DMS153 (cell line): ENCODE results near the gene SGF29.
A peak's percentile ranks its signal among the peaks of the same experiment; 100 is the strongest.
"Not testable (repeated sequence)": the region's sequence is repeated elsewhere in the genome, so short reads cannot be mapped to it uniquely, and the experiment has no call there.

Experiments
- DNase-seq: peaks from one replicate; lab custom pipeline; 2025; lab: John Stamatoyannopoulos, UW

Gene SGF29

DNA sequence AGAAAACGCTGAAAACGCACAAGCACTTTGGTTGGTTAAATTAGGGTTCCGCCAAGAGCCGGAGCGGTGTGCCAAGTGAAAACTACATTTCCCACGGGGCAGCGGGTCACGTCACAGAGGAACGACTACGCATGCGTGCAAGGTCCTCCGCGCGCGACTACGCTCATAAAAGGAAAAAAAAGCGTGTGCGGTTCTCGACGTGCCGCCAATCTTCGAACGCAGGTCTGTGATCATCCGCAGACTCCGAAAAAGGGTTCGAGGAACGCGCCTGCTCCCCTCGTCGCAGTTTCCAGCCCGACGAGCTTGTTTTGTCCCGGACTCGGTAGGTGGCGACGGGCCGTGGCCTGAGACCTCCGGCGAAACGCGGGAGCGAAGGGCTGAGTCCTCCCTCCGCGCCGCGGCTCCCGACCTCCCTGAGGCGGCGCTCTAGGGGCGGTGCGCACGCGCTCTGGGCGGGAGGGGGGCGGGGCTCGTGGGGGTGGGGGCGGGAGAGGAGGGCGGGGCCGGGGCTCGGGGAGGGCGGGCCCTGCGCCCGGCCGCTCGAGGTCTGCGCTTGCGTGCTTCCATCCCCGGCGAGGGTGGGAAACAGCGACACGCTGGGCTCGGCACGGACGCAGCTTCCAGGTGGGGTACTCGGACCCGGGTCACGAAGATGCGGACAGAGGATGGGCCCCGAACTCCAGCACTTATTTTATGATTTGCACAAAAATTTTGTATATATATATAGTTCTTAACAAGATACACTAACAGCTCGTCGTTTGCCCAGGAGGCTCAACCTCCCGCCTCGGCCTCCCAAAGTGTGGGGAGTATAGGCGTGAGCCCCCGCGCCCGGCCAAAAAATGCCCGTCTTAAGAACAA is at the start of gene SGF29:
TSS of gene SGF29 (plus strand) at position 145 of the 858 bp plus-strand sequence. CDS start 27,150 bp downstream, outside the sequence.
- DNase-seq = peak; percentile 76

DNA sequence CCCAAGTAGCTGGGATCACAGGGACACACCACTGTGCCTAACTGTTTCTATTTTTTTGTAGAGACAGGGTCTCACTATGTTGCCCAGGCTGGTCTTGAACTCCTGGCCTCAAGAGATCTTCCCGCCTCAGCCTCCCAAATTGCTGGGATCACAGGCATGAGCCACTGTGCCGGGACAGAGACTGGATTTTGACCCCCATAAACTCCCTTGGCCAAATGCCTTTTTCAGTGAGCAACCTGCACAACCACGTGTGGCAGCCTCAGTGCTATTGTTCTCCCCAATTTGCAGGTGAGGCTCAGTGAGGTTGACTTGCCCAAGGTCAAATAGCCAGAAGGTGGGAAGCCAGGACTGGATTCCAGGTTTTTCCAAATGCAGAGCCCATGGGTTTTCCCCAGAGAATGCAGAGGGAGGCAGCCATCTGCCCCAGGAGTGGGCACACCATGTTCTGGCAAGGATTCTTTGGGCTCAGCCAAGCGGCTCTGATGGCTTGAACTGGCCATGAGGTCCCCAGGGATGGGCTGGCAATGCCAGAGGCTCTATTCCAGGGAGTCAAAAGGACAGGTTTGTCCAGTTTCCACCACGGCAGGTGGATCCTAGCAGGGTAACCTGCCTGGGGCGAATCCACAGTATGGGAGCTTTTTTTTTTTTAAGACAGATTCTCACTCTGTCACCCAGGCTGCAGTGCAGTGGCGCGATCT is 48.9 kb upstream of the SGF29 start:
- DNase-seq = peak; percentile 26

DNA sequence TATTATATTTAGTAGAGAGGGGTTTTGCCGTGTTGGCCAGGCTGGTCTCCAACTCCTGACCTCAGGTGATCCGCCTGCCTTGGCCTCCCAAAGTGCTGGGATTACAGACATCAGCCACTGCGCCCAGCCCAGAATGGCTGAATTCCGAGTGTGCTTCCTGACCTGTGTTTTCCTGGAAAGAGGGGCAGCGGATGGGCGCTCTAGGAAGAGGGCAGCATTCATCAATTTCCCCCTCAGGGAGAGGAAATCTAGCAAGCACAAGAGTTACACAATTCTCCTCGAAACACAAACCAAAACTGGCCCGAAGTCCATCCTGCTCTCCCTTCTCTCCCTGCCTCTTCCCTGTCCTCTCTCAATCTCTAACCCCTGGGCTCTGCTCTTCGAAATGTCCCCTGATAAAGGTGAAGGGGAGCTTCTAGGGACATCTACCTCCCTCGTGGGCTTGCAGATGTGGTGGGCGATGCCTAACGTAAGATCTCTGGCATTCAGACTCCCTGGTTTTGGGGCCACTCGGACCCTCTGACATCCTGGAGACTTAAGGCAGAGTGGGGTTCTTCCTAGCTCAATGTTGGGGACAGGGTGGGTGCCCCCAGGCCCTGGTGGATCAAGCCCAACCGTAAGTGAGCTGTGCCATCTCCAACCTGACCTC is 48.1 kb upstream of the SGF29 start:
- DNase-seq = no peak

DNA sequence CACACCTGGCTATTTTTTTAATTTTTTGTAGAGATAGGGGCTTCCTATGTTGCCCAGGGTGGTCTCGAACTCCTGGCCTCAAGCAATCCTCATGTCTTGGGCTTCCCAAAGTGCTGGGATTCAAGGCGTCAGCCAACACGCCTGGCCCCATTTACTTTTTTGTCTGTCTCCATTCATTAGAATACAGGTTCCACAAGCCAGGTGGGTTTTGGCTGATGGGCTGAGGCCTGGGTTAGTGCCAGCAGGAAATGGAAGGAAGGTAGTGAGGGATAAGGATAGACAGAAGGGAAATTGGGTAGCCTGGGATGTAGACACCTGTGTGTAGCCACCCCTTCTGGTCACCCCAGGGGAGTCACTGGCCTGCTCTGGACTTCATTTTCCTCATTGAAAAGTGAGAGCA is 42.7 kb upstream of the SGF29 start:
- DNase-seq = no peak

DNA sequence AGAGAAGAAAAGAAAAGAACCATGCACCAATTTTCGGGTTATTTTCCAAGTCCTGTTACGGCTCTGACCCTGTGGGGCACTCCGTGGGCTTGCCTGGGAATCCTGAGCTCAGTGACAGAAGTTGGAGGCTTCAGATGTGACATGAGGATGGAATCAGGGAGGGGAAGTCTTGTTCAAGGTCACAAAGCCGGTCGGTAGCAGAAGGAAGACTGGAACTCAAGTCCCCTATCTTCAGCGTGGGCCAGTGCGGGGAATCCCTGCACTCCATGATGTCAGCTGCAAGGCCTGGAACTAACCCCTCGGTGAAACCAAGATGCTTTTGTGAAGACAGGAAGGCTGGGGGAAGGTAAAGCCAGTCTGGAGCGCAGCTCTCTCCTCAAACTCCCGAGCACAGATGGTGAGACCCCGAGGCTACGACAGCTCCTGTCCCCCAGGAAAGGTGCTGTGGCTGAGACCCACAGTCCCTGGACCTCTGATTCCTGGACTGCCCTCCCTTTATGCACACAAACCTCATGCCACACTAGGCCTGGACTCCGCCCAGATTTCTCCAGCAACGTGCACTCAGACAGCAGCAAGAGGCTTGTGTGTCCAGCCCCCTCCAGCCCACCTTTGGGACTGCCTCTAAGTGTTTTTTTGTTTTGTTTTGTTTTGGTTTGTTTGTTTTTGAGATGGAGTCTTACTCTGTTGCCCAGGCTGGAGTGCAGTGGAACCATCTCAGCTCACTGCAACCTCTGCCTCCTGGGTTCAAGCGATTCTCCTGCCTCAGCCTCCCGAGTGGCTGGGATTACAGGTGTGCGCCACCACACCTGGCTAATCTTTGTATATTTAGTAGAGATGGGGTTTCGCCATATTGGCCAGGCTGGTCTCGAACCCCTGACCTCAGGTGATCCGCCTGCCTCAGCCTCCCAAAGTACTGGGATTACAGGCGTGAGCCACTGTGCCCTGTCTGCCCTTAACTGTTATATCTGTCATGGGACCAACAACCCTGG is 41.6 kb upstream of the SGF29 start:
- DNase-seq = no peak

DNA sequence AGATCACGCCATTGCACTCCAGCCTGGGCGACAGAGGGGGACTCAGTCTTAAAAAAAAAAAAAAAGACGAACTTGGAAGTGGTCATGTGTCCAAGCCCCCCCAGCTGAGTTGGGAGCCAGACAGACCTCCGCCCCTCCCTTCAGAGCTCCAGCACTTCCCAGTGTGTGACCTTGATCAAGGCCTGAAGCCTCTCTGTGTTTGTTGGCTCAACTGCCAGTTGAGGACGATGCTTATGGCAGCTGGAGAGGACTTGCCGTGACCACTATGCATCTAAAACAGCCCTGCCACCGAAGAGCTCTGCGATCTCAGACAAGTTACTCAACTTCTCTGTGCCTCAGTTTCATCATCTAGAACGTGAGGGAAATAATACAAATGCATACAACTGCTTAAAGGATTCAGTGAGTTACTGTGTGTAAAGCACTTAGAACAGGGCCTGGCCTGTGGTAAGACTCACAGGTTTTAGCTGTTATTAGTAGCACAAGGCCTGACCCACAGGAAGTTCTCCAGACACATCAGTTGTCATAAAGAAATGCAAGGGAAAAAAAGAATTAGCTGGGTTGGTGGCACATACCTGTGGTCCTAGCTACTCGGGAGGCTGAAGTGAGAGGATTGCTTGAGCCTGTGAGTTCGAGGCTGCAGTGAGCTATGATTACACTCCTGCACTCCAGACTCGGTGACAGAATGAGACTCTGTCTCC is 40.1 kb upstream of the SGF29 start:
- no peak for DNase-seq

DNA sequence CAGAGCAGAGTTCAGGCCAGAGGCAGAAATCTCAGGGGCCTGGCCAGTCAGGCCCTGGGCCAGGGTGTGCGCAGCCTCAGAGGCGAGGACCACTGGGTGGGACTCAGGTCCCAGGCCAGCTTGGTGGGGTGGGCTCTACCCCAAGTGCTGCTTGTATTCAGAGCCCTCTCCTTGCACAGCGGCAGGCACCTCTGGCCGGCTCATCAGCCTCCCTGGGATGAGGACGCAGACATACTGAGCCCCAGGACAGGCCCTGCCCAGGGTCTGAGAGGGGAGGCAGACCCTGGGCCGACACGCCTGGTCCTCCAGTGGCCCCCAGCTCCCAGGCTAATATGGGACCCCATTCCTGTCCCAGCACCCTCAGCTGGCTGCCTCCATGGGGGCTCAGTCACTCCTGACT is 39.5 kb upstream of the SGF29 start:
- DNase-seq = no peak

DNA sequence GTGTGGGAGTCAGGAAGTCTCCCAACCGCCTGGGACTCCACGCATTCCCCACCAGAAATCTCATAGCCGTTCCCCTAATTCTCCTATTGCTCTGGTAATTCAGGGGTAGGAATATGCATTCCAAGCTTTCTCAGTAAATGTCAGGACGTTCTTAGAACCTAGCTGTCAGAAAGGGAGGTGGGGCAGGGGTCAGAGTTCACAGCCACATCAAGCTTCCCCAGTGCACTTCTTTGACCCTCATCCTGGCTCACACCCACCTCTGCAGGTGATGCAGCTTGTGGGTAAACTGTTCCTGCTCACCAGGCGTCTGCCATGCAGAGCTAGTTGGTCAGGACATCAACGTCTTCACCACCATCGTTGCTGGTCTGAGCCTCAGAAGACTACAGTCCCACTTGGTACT is 33.0 kb upstream of the SGF29 start:
- DNase-seq = no peak

DNA sequence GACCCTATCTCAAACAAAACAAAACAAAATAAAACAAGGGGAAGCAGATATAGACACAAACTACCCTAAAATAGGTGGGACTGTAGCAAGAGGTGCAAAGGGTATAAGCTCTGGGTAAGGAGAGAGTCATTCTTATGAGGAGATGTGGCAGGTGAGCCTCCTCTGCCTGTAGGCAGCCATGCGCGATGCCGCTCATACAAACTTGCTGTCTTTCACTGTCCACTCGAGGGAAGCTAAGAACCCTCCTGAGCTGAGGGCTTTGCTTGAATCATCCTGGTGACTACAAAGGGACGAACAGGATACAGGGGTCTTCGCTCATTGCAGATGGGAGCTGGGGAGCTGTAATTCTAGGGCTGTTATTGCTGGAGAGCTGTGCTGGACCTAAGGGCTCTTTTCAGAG is 32.3 kb upstream of the SGF29 start:
- no peak for DNase-seq

DNA sequence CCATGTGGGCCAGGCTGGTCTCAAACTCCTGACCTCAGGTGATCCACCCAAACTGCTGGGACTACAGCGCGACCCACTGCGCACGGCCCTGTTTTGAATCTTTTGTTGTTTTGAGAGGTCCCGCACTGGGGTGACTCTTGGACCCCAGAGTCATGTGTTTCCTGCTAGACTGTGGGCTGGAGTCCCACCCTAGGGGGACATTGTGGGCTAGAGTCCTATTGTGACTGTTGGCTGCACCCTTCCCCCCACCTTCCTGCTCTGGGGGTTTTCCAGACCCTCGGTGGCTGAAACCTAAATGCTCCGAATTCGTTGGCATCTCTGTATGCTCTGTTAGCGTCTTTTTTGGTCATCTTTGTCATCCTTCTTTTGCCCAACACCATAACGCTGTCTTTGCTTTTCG is 30.9 kb upstream of the SGF29 start:
- DNase-seq = no peak

DNA sequence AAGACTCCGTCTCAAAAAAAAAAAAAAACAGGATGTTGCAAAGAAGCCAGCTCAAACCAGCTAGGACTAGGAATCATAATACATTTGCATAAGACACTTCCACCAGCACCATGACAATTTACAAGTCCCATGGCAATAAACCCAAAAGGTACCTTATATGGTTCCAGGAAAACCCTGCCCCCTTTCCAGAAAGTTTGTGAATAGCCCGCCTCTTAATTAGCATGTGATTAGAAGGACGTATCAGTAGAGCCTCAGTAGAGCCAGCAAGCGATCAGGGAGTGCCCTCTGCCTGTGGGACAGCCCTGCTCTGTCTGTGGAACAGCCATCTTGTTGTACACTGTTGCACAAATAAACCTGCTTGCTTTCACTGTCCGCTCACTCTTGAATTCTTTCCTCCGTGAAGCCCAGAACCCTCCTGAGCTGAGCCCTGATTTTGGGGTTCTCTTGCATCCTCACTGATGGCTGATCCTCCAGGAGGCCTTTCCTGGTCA is 29.0 kb upstream of the SGF29 start:
- DNase-seq = no peak

DNA sequence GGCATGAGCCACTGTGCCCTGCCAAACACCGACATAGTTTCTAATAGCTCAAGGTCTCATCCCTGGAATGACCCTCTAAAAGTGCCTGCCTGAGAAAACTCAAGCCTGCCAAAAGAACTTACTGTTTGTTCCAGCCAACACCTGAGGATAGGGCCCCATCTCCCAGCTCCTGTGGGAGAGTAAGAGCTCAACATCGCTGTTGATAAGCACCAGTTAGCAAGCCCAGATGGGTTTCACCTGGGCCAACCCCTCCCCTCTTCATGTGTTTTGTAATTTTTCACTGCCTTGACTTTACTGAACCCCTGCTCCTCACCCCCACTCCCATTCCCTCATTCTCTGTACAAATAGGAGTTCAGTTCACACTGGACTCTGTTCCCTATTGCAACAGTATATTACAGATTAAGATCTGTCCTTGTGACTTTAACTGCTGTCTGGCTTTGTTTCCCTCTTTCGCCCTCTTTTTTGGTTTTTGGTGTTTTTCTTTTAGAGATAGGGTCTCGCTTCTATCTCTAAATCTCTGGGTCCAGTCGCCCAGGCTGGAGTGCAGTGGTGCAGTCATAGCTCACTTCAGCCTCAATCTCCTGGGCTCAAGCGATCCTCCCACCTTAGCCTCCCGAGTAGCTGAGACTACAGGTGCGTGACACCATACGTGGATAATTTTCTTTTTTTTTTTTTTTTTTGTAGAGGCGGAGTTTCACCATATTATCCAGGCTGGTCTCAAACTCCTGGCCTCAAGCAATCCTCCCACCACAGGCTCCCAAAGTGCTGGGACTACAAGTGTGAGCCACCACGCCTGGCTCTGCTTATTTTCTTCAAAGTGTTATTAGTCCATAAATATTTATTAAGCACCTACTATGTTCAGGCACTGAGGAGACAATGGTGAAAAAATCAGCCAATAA is 27.3 kb upstream of the SGF29 start:
- DNase-seq = no peak

DNA sequence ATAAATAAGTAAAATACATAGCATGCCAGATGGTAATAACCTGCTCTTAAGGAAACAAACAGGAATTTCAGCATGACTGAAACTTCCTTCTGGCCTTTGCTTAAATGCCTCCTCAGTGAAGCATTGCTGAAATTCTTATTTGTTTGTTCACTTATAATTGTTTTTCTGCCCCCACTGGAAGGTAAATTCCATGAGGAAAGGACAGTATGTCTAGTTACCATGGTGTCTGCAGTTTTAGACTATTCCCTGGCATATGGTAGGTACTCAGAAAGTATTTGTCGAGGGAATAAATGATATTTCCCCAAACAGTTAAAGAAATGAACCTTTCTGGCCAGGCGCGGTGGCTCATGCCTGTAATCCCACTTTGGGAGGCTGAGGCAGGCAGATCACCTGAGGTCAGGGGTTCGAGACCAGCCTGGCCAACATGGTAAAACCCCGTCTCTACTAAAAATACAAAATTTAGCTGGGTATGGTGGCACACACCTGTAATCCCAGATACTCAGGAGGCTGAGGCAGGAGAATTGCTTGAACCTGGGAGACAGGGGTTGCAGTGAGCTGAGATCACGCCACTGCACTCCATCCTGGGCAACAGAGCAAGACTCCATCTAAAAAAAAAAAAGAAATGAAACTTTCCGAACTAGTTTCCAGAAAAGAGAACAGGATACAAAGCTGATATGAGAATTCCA is 26.5 kb upstream of the SGF29 start:
- DNase-seq = not testable (repeated sequence)

DNA sequence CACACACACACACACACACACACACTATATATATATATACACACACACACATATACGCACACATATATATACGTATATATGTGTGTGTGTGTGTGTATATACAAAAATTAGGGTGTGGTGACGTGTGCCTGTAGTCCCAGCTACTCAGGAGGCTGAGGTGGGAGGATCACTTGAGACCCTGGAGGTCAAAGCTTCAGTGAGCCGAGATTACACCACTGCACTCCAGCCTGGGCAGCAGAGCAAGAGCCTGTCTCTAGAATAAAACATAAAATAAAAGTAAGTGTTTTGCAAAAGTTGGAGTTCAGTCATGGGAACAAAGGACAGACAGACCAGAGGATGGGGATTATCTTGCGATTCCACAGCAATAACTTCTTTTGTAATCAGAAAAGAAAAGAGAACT is 25.7 kb upstream of the SGF29 start:
- no peak for DNase-seq

DNA sequence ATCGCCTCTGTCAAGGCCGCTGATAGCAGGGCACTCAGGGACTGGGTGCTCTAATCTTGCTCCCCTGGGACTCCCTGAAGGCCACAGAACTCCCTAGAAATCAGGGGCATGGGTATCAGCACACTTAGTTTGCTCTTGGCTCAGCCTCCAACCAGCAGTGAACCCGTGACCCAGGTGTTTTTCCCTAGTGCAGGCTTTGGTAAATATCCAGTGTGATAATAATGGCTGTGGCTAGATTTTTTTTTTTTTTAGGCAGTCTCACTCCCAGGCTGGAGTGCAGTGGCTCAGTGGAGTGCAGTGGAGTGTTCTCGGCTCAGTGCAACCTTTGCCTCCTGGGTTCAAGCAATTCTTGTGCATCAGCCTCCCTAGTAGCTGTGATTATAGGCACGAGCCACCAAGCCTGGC is 25.3 kb upstream of the SGF29 start:
- DNase-seq = no peak

DNA sequence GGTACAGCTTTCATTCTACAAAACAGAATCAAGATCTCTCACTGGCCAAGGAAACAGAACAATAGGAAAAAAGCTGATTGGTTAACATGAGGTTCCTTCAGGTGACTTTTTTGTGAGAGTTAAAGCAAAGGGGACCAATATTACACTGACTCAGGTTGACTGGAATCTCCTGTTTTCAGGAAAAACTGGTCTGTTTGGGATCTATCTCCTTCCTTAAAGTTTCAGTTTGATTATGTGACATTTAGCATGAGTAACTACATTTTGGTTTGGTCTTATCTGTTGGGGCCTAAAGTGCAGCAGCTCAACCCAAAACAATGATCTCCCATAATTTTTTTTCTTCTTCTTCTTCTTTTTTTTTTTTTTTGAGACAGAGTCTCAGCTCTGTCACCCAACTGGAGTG is 24.6 kb upstream of the SGF29 start:
- DNase-seq = no peak

DNA sequence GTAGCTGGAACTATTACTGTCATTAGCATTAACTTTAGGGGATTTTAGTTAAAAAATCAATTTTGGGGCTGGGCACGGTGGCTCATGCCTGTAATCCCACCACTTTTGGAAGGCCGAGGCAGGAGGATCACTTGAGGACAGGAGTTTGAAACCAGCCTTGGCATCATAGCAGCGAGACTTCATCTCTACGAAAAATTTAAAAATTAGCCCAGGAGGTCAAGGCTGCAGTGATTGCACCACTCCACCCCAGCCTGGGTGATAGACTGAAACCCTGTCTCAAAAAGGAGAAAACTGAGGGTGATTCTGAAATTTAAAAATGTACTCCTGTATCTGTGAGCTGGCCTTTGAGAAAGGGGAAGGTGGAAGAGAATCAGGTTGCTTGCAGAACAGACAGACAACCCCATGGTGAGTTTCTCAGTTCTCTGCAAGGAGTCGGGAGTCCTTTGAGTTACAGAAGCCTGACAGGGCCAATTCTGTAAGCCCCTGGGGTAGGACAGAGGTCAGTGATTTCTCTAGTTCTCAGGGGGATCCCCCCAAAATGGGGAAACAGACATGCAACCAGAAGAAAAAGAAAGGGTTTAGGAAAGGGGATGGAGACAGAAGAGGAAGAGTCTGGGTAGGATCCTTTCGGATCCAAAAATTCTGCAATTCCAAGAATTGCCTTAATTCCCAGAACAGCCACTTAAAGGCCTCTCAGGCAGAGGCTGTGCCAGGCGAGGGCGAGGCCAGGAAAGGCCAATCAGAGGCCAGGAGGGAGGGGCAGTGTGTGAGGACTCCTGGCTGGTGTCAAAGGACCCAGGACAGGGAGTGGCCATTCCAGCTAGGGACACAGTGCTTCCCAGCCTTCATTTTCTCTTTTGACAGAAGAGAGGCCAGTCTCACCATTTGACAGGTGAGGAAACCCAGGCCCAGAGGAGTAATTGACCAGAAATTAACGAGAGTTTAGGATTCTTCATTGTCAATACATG is 21.7 kb upstream of the SGF29 start:
- no peak for DNase-seq
